GM19397 (cell line): Measurements from ENCODE around the gene SNAP29.

Experiments
- ATAC-seq: cut with Tn5 transposase; IDR thresholded peaks from one replicate; pipeline ENCODE4 v1.9.1; 2021; ENCODE audit warnings: mild to moderate bottlenecking, moderate library complexity; ENCODE audit not compliant: unreplicated experiment

SNAP29 gene

GRCh38 chr22:20865875-20866445 is 7.2 kb downstream of the SNAP29 start:
- ATAC-seq, result no peak

GRCh38 chr22:20866736-20867135 is 7.9 kb downstream of the SNAP29 start:
- ATAC-seq, result no peak

GRCh38 chr22:20867179-20868024 is 8.6 kb downstream of the SNAP29 start:
- no peak for ATAC-seq

GRCh38 chr22:20868025-20868962 is 9.5 kb downstream of the SNAP29 start:
- ATAC-seq, result no peak

- ATAC-seq, result no peak
Measured at GRCh38 chr22:20869234-20869633, 10.4 kb downstream of the SNAP29 start.

GRCh38 chr22:20873214-20873613 is 14.4 kb downstream of the SNAP29 start:
- no peak for ATAC-seq

GRCh38 chr22:20875296-20875695 is 16.5 kb downstream of the SNAP29 start:
- ATAC-seq, result no peak

- no peak for ATAC-seq
Measured at GRCh38 chr22:20877715-20878114, 18.9 kb downstream of the SNAP29 start.

- no peak for ATAC-seq
Measured at GRCh38 chr22:20881231-20881630, 22.4 kb downstream of the SNAP29 start.

GRCh38 chr22:20881869-20882815 is 23.3 kb downstream of the SNAP29 start:
- ATAC-seq, result no peak

- no peak for ATAC-seq
Measured at GRCh38 chr22:20882855-20883254, 24.0 kb downstream of the SNAP29 start.

GRCh38 chr22:20884454-20884853 is 25.6 kb downstream of the SNAP29 start:
- ATAC-seq, result no peak

- no peak for ATAC-seq
Measured at GRCh38 chr22:20885017-20885556, 26.3 kb downstream of the SNAP29 start.

- ATAC-seq, result no peak
Measured at GRCh38 chr22:20885557-20886323, 26.9 kb downstream of the SNAP29 start.

- no peak for ATAC-seq
Measured at GRCh38 chr22:20887375-20887774, 28.6 kb downstream of the SNAP29 start.

GRCh38 chr22:20889025-20889704 is 30.4 kb downstream of the SNAP29 start:
- no peak for ATAC-seq

GRCh38 chr22:20889904-20890540 is 31.2 kb downstream of the SNAP29 start:
- no peak for ATAC-seq

GRCh38 chr22:20890975-20891374 is 32.2 kb downstream of the SNAP29 start:
- no peak for ATAC-seq
